ENCODE data around the gene KCNIP1. TPM values are rescaled to one million over a fixed set of nuclear protein-coding genes. Genes with fewer than 3 reads are reported as not detected.

KCNIP1 gene
- total and polyA plus RNA-seq, 9 of the 15 experiments (the other 6 are each of a cell fraction or from before 2014, with no cell fraction given) = not detected

DNA sequence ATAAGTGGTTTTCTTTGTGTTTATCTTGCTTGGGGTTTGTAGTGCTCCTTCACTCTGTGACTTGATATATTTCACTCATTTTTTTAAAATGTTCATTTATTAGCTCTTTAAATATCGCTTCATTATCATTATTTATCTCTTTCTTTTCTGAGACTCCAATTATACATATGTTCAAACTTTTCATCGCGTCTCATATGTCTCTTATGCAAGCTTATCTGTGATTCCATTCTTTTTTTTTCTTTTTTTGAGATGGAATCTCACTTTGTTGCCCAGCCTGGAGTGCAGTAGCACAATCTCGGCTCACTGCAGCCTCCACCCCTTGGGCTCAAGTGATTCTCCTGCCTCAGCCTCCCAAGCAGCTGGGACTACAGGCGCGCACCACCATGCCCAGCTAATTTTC is 205.8 kb downstream of the KCNIP1 start (continued):
- no peak for TF ChIP-seq RBM15 (IDR thresholded peaks at IDR 0.05; ENCODE audit: insufficient read depth, low read length)
- TF ChIP-seq TAF9B (IDR thresholded peaks at IDR 0.05; ENCODE audit: partially characterized antibody) = no peak
- no peak for TF ChIP-seq EGR1 (conservative IDR thresholded peaks at IDR 0.05)

DNA sequence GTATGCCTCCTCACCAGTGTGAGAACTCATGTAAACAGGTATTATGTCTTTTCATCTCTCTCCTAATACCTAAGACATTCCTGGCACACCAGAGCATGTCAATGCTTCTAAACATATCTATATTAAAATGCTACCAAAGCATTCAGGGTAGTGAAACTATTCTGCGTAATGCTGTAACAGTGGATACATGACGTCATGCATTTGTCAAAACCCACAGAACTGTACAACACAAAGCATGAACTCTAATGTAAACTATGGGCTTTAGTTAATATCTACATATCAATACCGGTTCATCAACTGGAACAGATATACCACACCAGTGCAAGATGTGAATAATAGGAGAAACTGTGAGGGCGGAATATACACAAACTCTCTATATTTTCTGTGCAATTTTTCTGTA is 207.5 kb downstream of the KCNIP1 start:
- no peaks in the 10 kb centered on the region for H4K20me1 ChIP-seq (replicated peaks; ENCODE audit: control insufficient read depth, insufficient read depth, low read length)
- no peaks in the 10 kb centered on the region for H3K36me3 ChIP-seq (ENCODE audit: control insufficient read depth, insufficient read depth, low read length)
- H3K9me1 ChIP-seq (ENCODE audit: control insufficient read depth, insufficient read depth, low read length) = no peaks in the 10 kb centered on the region
- ChIA-PET CTCF (ENCODE audit: low intra/inter-chr PET ratio) (no interaction called here), POLR2A (no interaction called here)
- H3K4me2 ChIP-seq (ENCODE audit: insufficient read depth, low read length) = no peak overlapping the region
- H3K9me3 ChIP-seq (replicated peaks; ENCODE audit: control insufficient read depth, insufficient read depth, low read depth, low read length) = no peaks in the 10 kb centered on the region
- in situ Hi-C loops (cut with MboI) (no loop called here), intact Hi-C loops (cut with micrococcal nuclease) (no loop called here)
- FAIRE-seq (no peak), DNase-seq (ENCODE audit: extremely low read depth in 1 of 4, low spot score in 3 of 4) (no peak), ATAC-seq (no peak)
- H3K79me2 ChIP-seq (ENCODE audit: control insufficient read depth, insufficient read depth, low read length) = no peaks in the 10 kb centered on the region
- no TSS peak for BruUV-seq (replicated peaks)
- H3K27ac ChIP-seq (ENCODE audit: extremely low read depth, low read depth, low read length) = no peak overlapping the region
- H3K9ac ChIP-seq (ENCODE audit: insufficient read depth in 1 of 2, low read depth in 2 of 2, low read length in 2 of 2) = no peak overlapping the region
- 2% methylated on average over 4 of the region's 4 CpGs for WGBS (ENCODE audit: insufficient coverage, low coverage, missing lambda C conversion rate)
- no peaks in the 10 kb centered on the region for H3K27me3 ChIP-seq (ENCODE audit: control insufficient read depth in 2 of 2, insufficient read depth in 2 of 2, low read length in 2 of 2)
- H3K4me1 ChIP-seq (replicated peaks in 1 of 2; ENCODE audit: control insufficient read depth in 2 of 2, insufficient read depth in 2 of 2, low read length in 2 of 2) = no peaks in the 10 kb centered on the region
- H3K4me3 ChIP-seq = no peak overlapping the region
- no peak overlapping the region for H2AFZ ChIP-seq (ENCODE audit: low read depth, low read length)
- no peak for TF ChIP-seq ATF1 (CRISPR knock-in tag; IDR thresholded peaks at IDR 0.05)
- TF ChIP-seq ATF1 (tag; IDR thresholded peaks at IDR 0.05) = 0 out of 2 replicates have a peak, but pooled peaks have one; percentile 17
- no peak for TF ChIP-seq JUND (IDR thresholded peaks at IDR 0.05; ENCODE audit: borderline replicate concordance, low read depth, low read length)
- TF ChIP-seq JUND (tag; IDR thresholded peaks at IDR 0.05; ENCODE audit: borderline replicate concordance, low read depth, low read length) = peak; percentile 18; the same call in 1 of the 3 replicates
- no peak for TF ChIP-seq ZNF263 (CRISPR knock-in tag; IDR thresholded peaks at IDR 0.05; ENCODE audit: borderline replicate concordance)
- TF ChIP-seq, protein P1, sequence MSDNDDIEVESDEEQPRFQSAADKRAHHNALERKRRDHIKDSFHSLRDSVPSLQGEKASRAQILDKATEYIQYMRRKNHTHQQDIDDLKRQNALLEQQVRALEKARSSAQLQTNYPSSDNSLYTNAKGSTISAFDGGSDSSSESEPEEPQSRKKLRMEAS (CRISPR knock-in tag; IDR thresholded peaks at IDR 0.05) = no peak
- TF ChIP-seq, protein P2, sequence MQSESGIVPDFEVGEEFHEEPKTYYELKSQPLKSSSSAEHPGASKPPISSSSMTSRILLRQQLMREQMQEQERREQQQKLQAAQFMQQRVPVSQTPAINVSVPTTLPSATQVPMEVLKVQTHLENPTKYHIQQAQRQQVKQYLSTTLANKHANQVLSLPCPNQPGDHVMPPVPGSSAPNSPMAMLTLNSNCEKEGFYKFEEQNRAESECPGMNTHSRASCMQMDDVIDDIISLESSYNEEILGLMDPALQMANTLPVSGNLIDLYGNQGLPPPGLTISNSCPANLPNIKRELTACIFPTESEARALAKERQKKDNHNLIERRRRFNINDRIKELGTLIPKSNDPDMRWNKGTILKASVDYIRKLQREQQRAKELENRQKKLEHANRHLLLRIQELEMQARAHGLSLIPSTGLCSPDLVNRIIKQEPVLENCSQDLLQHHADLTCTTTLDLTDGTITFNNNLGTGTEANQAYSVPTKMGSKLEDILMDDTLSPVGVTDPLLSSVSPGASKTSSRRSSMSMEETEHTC (IDR thresholded peaks at IDR 0.05) = no peak
- TF ChIP-seq, protein P3, sequence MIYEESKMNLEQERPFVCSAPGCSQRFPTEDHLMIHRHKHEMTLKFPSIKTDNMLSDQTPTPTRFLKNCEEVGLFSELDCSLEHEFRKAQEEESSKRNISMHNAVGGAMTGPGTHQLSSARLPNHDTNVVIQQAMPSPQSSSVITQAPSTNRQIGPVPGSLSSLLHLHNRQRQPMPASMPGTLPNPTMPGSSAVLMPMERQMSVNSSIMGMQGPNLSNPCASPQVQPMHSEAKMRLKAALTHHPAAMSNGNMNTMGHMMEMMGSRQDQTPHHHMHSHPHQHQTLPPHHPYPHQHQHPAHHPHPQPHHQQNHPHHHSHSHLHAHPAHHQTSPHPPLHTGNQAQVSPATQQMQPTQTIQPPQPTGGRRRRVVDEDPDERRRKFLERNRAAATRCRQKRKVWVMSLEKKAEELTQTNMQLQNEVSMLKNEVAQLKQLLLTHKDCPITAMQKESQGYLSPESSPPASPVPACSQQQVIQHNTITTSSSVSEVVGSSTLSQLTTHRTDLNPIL (CRISPR knock-in tag; IDR thresholded peaks at IDR 0.05) = no peak
- no peak for TF ChIP-seq SAFB2 (IDR thresholded peaks at IDR 0.05; ENCODE audit: borderline replicate concordance, low read depth, low read length, severe bottlenecking)
- TF ChIP-seq SRSF7 (optimal IDR thresholded peaks at IDR 0.05; ENCODE audit: low read depth, low read length) = no peak
- TF ChIP-seq POLR2H (tag; IDR thresholded peaks at IDR 0.05; ENCODE audit: low read depth) = no peak
- TF ChIP-seq, protein P4, sequence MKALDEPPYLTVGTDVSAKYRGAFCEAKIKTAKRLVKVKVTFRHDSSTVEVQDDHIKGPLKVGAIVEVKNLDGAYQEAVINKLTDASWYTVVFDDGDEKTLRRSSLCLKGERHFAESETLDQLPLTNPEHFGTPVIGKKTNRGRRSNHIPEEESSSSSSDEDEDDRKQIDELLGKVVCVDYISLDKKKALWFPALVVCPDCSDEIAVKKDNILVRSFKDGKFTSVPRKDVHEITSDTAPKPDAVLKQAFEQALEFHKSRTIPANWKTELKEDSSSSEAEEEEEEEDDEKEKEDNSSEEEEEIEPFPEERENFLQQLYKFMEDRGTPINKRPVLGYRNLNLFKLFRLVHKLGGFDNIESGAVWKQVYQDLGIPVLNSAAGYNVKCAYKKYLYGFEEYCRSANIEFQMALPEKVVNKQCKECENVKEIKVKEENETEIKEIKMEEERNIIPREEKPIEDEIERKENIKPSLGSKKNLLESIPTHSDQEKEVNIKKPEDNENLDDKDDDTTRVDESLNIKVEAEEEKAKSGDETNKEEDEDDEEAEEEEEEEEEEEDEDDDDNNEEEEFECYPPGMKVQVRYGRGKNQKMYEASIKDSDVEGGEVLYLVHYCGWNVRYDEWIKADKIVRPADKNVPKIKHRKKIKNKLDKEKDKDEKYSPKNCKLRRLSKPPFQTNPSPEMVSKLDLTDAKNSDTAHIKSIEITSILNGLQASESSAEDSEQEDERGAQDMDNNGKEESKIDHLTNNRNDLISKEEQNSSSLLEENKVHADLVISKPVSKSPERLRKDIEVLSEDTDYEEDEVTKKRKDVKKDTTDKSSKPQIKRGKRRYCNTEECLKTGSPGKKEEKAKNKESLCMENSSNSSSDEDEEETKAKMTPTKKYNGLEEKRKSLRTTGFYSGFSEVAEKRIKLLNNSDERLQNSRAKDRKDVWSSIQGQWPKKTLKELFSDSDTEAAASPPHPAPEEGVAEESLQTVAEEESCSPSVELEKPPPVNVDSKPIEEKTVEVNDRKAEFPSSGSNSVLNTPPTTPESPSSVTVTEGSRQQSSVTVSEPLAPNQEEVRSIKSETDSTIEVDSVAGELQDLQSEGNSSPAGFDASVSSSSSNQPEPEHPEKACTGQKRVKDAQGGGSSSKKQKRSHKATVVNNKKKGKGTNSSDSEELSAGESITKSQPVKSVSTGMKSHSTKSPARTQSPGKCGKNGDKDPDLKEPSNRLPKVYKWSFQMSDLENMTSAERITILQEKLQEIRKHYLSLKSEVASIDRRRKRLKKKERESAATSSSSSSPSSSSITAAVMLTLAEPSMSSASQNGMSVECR (CRISPR knock-in tag; IDR thresholded peaks at IDR 0.05) = no peak
